ENCODE measurements around the gene UGT1A10.

The UGT1A10 gene

GRCh38 chr2:233803994-233804393 is 167.7 kb downstream of the UGT1A10 start:
- no peak for ATAC-seq
- no peak for DNase-seq

- DNase-seq, result no peak
These were observed 171.1 kb downstream of the UGT1A10 start for GRCh38 chr2:233807215-233807865.

GRCh38 chr2:233807966-233808935 is 172.0 kb downstream of the UGT1A10 start:
- no peak for ATAC-seq
- DNase-seq, result no peak

More at GRCh38 chr2:233807215-233807865, 171.1 kb downstream of the UGT1A10 start:
- ATAC-seq, result no peak

- DNase-seq (no peak), ATAC-seq (no peak)
These were observed 174.1 kb downstream of the UGT1A10 start for GRCh38 chr2:233810385-233810784.

GRCh38 chr2:233811087-233811486 is 174.8 kb downstream of the UGT1A10 start:
- no peak for DNase-seq
- no peak for ATAC-seq

GRCh38 chr2:233811732-233812131 is 175.5 kb downstream of the UGT1A10 start:
- ATAC-seq (no peak), DNase-seq (no peak)

GRCh38 chr2:233813236-233814055 is 177.2 kb downstream of the UGT1A10 start:
- ATAC-seq, result no peak

GRCh38 chr2:233814056-233814835 is 178.0 kb downstream of the UGT1A10 start:
- ATAC-seq, result no peak

More at GRCh38 chr2:233813236-233814055, 177.2 kb downstream of the UGT1A10 start:
- DNase-seq, result no peak

GRCh38 chr2:233815861-233816260 is 179.6 kb downstream of the UGT1A10 start:
- no peak for DNase-seq

More at GRCh38 chr2:233814056-233814835, 178.0 kb downstream of the UGT1A10 start:
- no peak for DNase-seq

GRCh38 chr2:233816334-233816733 is 180.1 kb downstream of the UGT1A10 start:
- no peak for DNase-seq
- ATAC-seq, result no peak

More at GRCh38 chr2:233815861-233816260, 179.6 kb downstream of the UGT1A10 start:
- ATAC-seq, result no peak

GRCh38 chr2:233816771-233817170 is 180.5 kb downstream of the UGT1A10 start:
- DNase-seq (no peak), ATAC-seq (no peak)

- DNase-seq (no peak), ATAC-seq (no peak)
These were observed 181.2 kb downstream of the UGT1A10 start for GRCh38 chr2:233817361-233817911.

- DNase-seq (no peak), ATAC-seq (no peak)
These were observed 181.9 kb downstream of the UGT1A10 start for GRCh38 chr2:233817995-233818638.

GRCh38 chr2:233818639-233819621 is 182.7 kb downstream of the UGT1A10 start:
- no peak for DNase-seq
- no peak for ATAC-seq

GRCh38 chr2:233819884-233820773 is 183.9 kb downstream of the UGT1A10 start:
- no peak for ATAC-seq
- no peak for DNase-seq

GRCh38 chr2:233820774-233821105 is 184.5 kb downstream of the UGT1A10 start:
- no peak for DNase-seq
- no peak for ATAC-seq

- DNase-seq (no peak), ATAC-seq (no peak)
These were observed 184.9 kb downstream of the UGT1A10 start for GRCh38 chr2:233821196-233821595.

- ATAC-seq (no peak), DNase-seq (no peak)
These were observed 185.5 kb downstream of the UGT1A10 start for GRCh38 chr2:233821709-233822100.
